ENCODE measurements around the gene OR9G4. TPM values are rescaled to one million over a fixed set of nuclear protein-coding genes. Genes with fewer than 3 reads are reported as not detected.

The OR9G4 gene
- total RNA-seq, 2 experiments from 2014 or later = not detected

GRCh38 chr11:56751480-56751879 lies 3.0 kb upstream of the OR9G4 start:
- Histone ChIP-seq H3K79me2 (ENCODE audit: insufficient read depth, low read depth, low read length) (no peaks in the 10 kb centered on the region), H3K27ac (ENCODE audit: low read depth, low read length, poor library complexity, severe bottlenecking) (no peak overlapping the region), H3K9me2 (ENCODE audit: insufficient read depth, low read length) (no peaks in the 10 kb centered on the region), H3K4me1 (ENCODE audit: insufficient read depth, low read length, poor library complexity, severe bottlenecking) (no peaks in the 10 kb centered on the region), H3K9me3 (ENCODE audit: low read length) (no peaks in the 10 kb centered on the region), H3K4me2 (ENCODE audit: low read length) (no peak overlapping the region), H3K4me3 (ENCODE audit: low read depth, low read length, poor library complexity, severe bottlenecking) (no peak overlapping the region), H4K20me1 (ENCODE audit: insufficient read depth, low read length) (no peaks in the 10 kb centered on the region), H3K36me3 (ENCODE audit: insufficient read depth, low read length) (no peaks in the 10 kb centered on the region), H2AFZ (ENCODE audit: low read length) (no peak overlapping the region)
- intact Hi-C loops (cut with micrococcal nuclease; ENCODE audit: unreplicated experiment) = loop anchor here (1.0 kb wide), 1 partner anchor 35 kb away; no protein-coding TSS in a partner anchor
- CTCF ChIA-PET (ENCODE audit: unreplicated experiment) = no interaction called here
- TF ChIP-seq CTCF (conservative IDR thresholded peaks at IDR 0.05; ENCODE audit: low read length) (no peak), EZH2phosphoT487 (IDR thresholded peaks at IDR 0.05; ENCODE audit: borderline replicate concordance, low read depth, low read length) (no peak)
- no peak for DNase-seq (ENCODE audit: low spot score)
- POLR2A ChIA-PET = no interaction called here
- BruUV-seq (replicated peaks) = no TSS peak

GRCh38 chr11:56750190-56750589 lies 1.7 kb upstream of the OR9G4 start:
- ChIA-PET POLR2A (interaction anchor here (0.5 kb wide), 1 partner anchor 403 kb away, joined by 3 read pairs; no protein-coding TSS in a partner anchor), CTCF (ENCODE audit: unreplicated experiment) (no interaction called here)
- Histone ChIP-seq H4K20me1 (ENCODE audit: insufficient read depth, low read length) (no peaks in the 10 kb centered on the region), H3K27ac (ENCODE audit: low read depth, low read length, poor library complexity, severe bottlenecking) (no peak overlapping the region), H3K79me2 (ENCODE audit: insufficient read depth, low read depth, low read length) (no peaks in the 10 kb centered on the region), H3K9me2 (ENCODE audit: insufficient read depth, low read length) (no peaks in the 10 kb centered on the region), H3K4me3 (ENCODE audit: low read depth, low read length, poor library complexity, severe bottlenecking) (no peak overlapping the region), H2AFZ (ENCODE audit: low read length) (no peak overlapping the region), H3K4me1 (ENCODE audit: insufficient read depth, low read length, poor library complexity, severe bottlenecking) (no peaks in the 10 kb centered on the region), H3K36me3 (ENCODE audit: insufficient read depth, low read length) (no peaks in the 10 kb centered on the region), H3K9me3 (ENCODE audit: low read length) (no peaks in the 10 kb centered on the region), H3K4me2 (ENCODE audit: low read length) (no peak overlapping the region)
- BruUV-seq (replicated peaks) = no TSS peak
- TF ChIP-seq CTCF (conservative IDR thresholded peaks at IDR 0.05; ENCODE audit: low read length) = no peak
- DNase-seq (ENCODE audit: low spot score) = no peak
- intact Hi-C loops (cut with micrococcal nuclease; ENCODE audit: unreplicated experiment) = no loop called here

- ChIA-PET CTCF (ENCODE audit: unreplicated experiment) (no interaction called here), POLR2A (no interaction called here)
- no peaks in the 10 kb centered on the region for H3K36me3 ChIP-seq (ENCODE audit: insufficient read depth, low read length)
- TF ChIP-seq EZH2phosphoT487 (IDR thresholded peaks at IDR 0.05; ENCODE audit: borderline replicate concordance, low read depth, low read length) (no peak), CTCF (conservative IDR thresholded peaks at IDR 0.05; ENCODE audit: low read length) (no peak)
- H3K4me2 ChIP-seq (ENCODE audit: low read length) = no peak overlapping the region
- no peaks in the 10 kb centered on the region for H3K79me2 ChIP-seq (ENCODE audit: insufficient read depth, low read depth, low read length)
- intact Hi-C loops (cut with micrococcal nuclease; ENCODE audit: unreplicated experiment) = no loop called here
- BruUV-seq (replicated peaks) = no TSS peak
- no peaks in the 10 kb centered on the region for H3K9me3 ChIP-seq (ENCODE audit: low read length)
- DNase-seq (ENCODE audit: low spot score) = no peak
- no peaks in the 10 kb centered on the region for H3K4me1 ChIP-seq (ENCODE audit: insufficient read depth, low read length, poor library complexity, severe bottlenecking)
- no peaks in the 10 kb centered on the region for H4K20me1 ChIP-seq (ENCODE audit: insufficient read depth, low read length)
- H3K27ac ChIP-seq (ENCODE audit: low read depth, low read length, poor library complexity, severe bottlenecking) = no peak overlapping the region
- no peak overlapping the region for H2AFZ ChIP-seq (ENCODE audit: low read length)
- H3K4me3 ChIP-seq (ENCODE audit: low read depth, low read length, poor library complexity, severe bottlenecking) = no peak overlapping the region
- H3K9me2 ChIP-seq (ENCODE audit: insufficient read depth, low read length) = no peaks in the 10 kb centered on the region
Measured at GRCh38 chr11:56740886-56741285, 7.6 kb downstream of the OR9G4 start.

Measured in OCI-LY7 (cell line).